ENCODE measurements around the gene LRTM2. TPM values are rescaled to one million over a fixed set of nuclear protein-coding genes. Genes with fewer than 3 reads are reported as not detected.

The LRTM2 gene
- total RNA-seq, 1 donor from 2014 or later: not detected

GRCh38 chr12:1853716-1854115, 33.4 kb downstream of the LRTM2 start:
- Histone ChIP-seq H3K27ac (no peak overlapping the region), H3F3A (ENCODE audit: low read depth) (no peaks in the 10 kb centered on the region), H3K4me2 (no peak overlapping the region), H3K27me3 (no peaks in the 10 kb centered on the region), H3K79me2 (ENCODE audit: low read depth) (no peaks in the 10 kb centered on the region), H3K9me3 (ENCODE audit: low read depth) (no peaks in the 10 kb centered on the region), H3K36me3 (no peaks in the 10 kb centered on the region), H2AFZ (replicated peaks) (no peak overlapping the region), H3K4me1 (no peaks in the 10 kb centered on the region), H3K4me3 (no peak overlapping the region), H4K20me1 (ENCODE audit: low read depth) (no peaks in the 10 kb centered on the region), H3K9ac (no peak overlapping the region)
- no peaks in the 10 kb centered on the region for H3K36me3 Mint-ChIP-seq
- peaks cover 5% of the 10 kb centered on the region for H3K4me1 Mint-ChIP-seq
- no peak overlapping the region for H3K27ac Mint-ChIP-seq
- TF ChIP-seq EZH2phosphoT487 (IDR thresholded peaks at IDR 0.05) (no peak), EZH2 (IDR thresholded peaks at IDR 0.05) (no peak)
- TF ChIP-seq, protein P1, sequence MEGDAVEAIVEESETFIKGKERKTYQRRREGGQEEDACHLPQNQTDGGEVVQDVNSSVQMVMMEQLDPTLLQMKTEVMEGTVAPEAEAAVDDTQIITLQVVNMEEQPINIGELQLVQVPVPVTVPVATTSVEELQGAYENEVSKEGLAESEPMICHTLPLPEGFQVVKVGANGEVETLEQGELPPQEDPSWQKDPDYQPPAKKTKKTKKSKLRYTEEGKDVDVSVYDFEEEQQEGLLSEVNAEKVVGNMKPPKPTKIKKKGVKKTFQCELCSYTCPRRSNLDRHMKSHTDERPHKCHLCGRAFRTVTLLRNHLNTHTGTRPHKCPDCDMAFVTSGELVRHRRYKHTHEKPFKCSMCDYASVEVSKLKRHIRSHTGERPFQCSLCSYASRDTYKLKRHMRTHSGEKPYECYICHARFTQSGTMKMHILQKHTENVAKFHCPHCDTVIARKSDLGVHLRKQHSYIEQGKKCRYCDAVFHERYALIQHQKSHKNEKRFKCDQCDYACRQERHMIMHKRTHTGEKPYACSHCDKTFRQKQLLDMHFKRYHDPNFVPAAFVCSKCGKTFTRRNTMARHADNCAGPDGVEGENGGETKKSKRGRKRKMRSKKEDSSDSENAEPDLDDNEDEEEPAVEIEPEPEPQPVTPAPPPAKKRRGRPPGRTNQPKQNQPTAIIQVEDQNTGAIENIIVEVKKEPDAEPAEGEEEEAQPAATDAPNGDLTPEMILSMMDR (IDR thresholded peaks at IDR 0.05): no peak
- no peak for DNase-seq (ENCODE audit: low spot score)
- H3K27me3 Mint-ChIP-seq (ENCODE audit: insufficient read depth, low read depth): peaks cover 5% of the 10 kb centered on the region
- H3K4me3 Mint-ChIP-seq: no peak overlapping the region
- H3K9me3 Mint-ChIP-seq: no peaks in the 10 kb centered on the region

GRCh38 chr12:1855241-1855640, 34.9 kb downstream of the LRTM2 start:
- Histone ChIP-seq H3K4me1 (no peaks in the 10 kb centered on the region), H3K79me2 (ENCODE audit: low read depth) (no peaks in the 10 kb centered on the region), H3K9ac (no peak overlapping the region), H3K4me2 (no peak overlapping the region), H3K36me3 (no peaks in the 10 kb centered on the region), H3K27ac (no peak overlapping the region), H3K27me3 (no peaks in the 10 kb centered on the region), H3K4me3 (no peak overlapping the region), H3F3A (ENCODE audit: low read depth) (no peaks in the 10 kb centered on the region), H4K20me1 (ENCODE audit: low read depth) (no peaks in the 10 kb centered on the region), H2AFZ (replicated peaks) (no peak overlapping the region), H3K9me3 (ENCODE audit: low read depth) (no peaks in the 10 kb centered on the region)
- H3K36me3 Mint-ChIP-seq: no peaks in the 10 kb centered on the region
- peaks cover 8% of the 10 kb centered on the region for H3K27me3 Mint-ChIP-seq (ENCODE audit: insufficient read depth, low read depth)
- no peak overlapping the region for H3K27ac Mint-ChIP-seq
- no peak for DNase-seq (ENCODE audit: low spot score)
- TF ChIP-seq EZH2phosphoT487 (IDR thresholded peaks at IDR 0.05) (no peak), EZH2 (IDR thresholded peaks at IDR 0.05) (no peak)
- TF ChIP-seq, protein P1 (IDR thresholded peaks at IDR 0.05): no peak
- H3K9me3 Mint-ChIP-seq: no peaks in the 10 kb centered on the region
- H3K4me1 Mint-ChIP-seq: no peaks in the 10 kb centered on the region
- no peak overlapping the region for H3K4me3 Mint-ChIP-seq

DNA sequence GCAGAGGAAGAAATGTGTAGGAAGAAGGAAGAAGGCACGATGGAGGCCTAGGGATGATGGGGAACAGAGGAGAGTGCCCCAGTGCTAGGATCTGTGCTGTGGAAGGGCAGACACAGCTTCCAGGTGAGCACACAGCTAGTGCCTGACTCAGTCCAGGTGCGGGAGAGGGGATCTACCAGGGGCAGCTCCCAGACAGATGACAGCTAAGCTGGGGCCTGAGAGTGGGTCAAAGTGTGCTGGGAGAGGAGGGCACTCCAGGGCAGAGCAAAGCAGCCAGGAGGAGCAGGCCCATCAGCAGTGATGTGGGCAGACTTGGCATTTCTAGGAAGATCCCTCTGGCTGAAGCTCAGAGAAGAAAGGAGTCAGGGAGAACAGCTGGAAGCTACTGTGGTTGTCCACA, 36.7 kb downstream of the LRTM2 start:
- Mint-ChIP-seq H3K27ac (no peak overlapping the region), H3K36me3 (no peaks in the 10 kb centered on the region), H3K4me3 (no peak overlapping the region), H3K27me3 (ENCODE audit: insufficient read depth, low read depth) (peaks cover 8% of the 10 kb centered on the region), H3K4me1 (no peaks in the 10 kb centered on the region), H3K9me3 (no peaks in the 10 kb centered on the region)
- H3F3A ChIP-seq (ENCODE audit: low read depth): no peaks in the 10 kb centered on the region
- no peaks in the 10 kb centered on the region for H3K4me1 ChIP-seq
- H3K9ac ChIP-seq: no peak overlapping the region
- H2AFZ ChIP-seq (replicated peaks): no peak overlapping the region
- DNase-seq (ENCODE audit: low spot score): no peak
- no peaks in the 10 kb centered on the region for H3K36me3 ChIP-seq
- H3K79me2 ChIP-seq (ENCODE audit: low read depth): no peaks in the 10 kb centered on the region
- H3K4me3 ChIP-seq: no peak overlapping the region
- H3K27me3 ChIP-seq: no peaks in the 10 kb centered on the region
- H3K27ac ChIP-seq: no peak overlapping the region
- no peaks in the 10 kb centered on the region for H3K9me3 ChIP-seq (ENCODE audit: low read depth)
- no peaks in the 10 kb centered on the region for H4K20me1 ChIP-seq (ENCODE audit: low read depth)
- no peak overlapping the region for H3K4me2 ChIP-seq
- TF ChIP-seq EZH2phosphoT487 (IDR thresholded peaks at IDR 0.05) (no peak), EZH2 (IDR thresholded peaks at IDR 0.05) (no peak)
- TF ChIP-seq, protein P1 (IDR thresholded peaks at IDR 0.05): no peak
